HEK293T (cell line): Measurements from ENCODE around the gene ADH1A.

Source experiments
- CTCF ChIA-PET: fragments of 350-600 bp; formaldehyde crosslinking; extraction: SDS; loops from one replicate; lab custom pipeline; 2021; ENCODE audit warnings: antibody characterized with exemption, inconsistent platforms; lab: Yijun Ruan, JAX
- POLR2A ChIA-PET: fragments of 350-600 bp; formaldehyde crosslinking; extraction: SDS; loops from one replicate; lab custom pipeline; 2020; ENCODE audit warnings: antibody characterized with exemption, inconsistent platforms; lab: Yijun Ruan, JAX
- DNase-seq: peaks from one replicate; pipeline ENCODE4 v3.0.0; 2012; ENCODE audit warnings: mixed read lengths; ENCODE audit errors: extremely low spot score
- ARNT ChIP-seq: fragments of 450-650 bp; IDR thresholded peaks from 2 replicates; pipeline ENCODE4 v1.6.1; 2017; ENCODE audit warnings: mild to moderate bottlenecking
- BHLHE40 ChIP-seq: fragments of 450-650 bp; IDR thresholded peaks from 2 replicates; pipeline ENCODE4 v1.6.1; 2016; ENCODE audit warnings: mild to moderate bottlenecking, moderate library complexity, borderline replicate concordance
- CTBP1 ChIP-seq: fragments of 450-650 bp; IDR thresholded peaks from 2 replicates; pipeline ENCODE4 v1.6.1; 2016; ENCODE audit warnings: borderline replicate concordance
- ELF4 ChIP-seq: fragments of 450-650 bp; IDR thresholded peaks from 2 replicates; pipeline ENCODE4 v1.6.1; 2017; ENCODE audit warnings: antibody characterized with exemption
- FOXA1 ChIP-seq: fragments of 450-650 bp; IDR thresholded peaks from 2 replicates; pipeline ENCODE4 v1.6.1; 2016; ENCODE audit warnings: mild to moderate bottlenecking
- FOXK2 ChIP-seq: fragments of 450-650 bp; IDR thresholded peaks from 2 replicates; pipeline ENCODE4 v1.6.1; 2016; ENCODE audit warnings: mild to moderate bottlenecking
- FOXM1 ChIP-seq: fragments of 450-650 bp; IDR thresholded peaks from 2 replicates; pipeline ENCODE4 v1.6.1; 2017; ENCODE audit warnings: mild to moderate bottlenecking, borderline replicate concordance
- HDGF ChIP-seq: fragments of 450-650 bp; IDR thresholded peaks from 2 replicates; pipeline ENCODE4 v1.6.1; 2017; ENCODE audit warnings: antibody characterized with exemption, borderline replicate concordance
- L3MBTL2 ChIP-seq: fragments of 450-650 bp; conservative IDR thresholded peaks from 2 replicates; pipeline ENCODE4 v1.6.1; 2016; ENCODE audit warnings: mild to moderate bottlenecking
- LEF1 ChIP-seq: fragments of 450-650 bp; IDR thresholded peaks from 2 replicates; pipeline ENCODE4 v1.6.1; 2017; ENCODE audit warnings: mild to moderate bottlenecking, borderline replicate concordance
- NFRKB ChIP-seq: fragments of 450-650 bp; IDR thresholded peaks from 2 replicates; pipeline ENCODE4 v1.6.1; 2016; ENCODE audit warnings: mild to moderate bottlenecking, moderate library complexity
- PKNOX1 ChIP-seq: fragments of 450-650 bp; IDR thresholded peaks from 2 replicates; pipeline ENCODE4 v1.6.1; 2016
- SP1 ChIP-seq: fragments of 450-650 bp; IDR thresholded peaks from 2 replicates; pipeline ENCODE4 v1.6.1; 2017
- SUZ12 ChIP-seq: fragments of 450-650 bp; IDR thresholded peaks from 2 replicates; pipeline ENCODE4 v1.6.1; 2016; ENCODE audit warnings: mild to moderate bottlenecking
- TARDBP ChIP-seq: fragments of 450-650 bp; IDR thresholded peaks from 2 replicates; pipeline ENCODE4 v1.6.1; 2016
- ZNF384 ChIP-seq: fragments of 450-650 bp; IDR thresholded peaks from 2 replicates; pipeline ENCODE4 v1.6.1; 2016

The ADH1A gene

DNA sequence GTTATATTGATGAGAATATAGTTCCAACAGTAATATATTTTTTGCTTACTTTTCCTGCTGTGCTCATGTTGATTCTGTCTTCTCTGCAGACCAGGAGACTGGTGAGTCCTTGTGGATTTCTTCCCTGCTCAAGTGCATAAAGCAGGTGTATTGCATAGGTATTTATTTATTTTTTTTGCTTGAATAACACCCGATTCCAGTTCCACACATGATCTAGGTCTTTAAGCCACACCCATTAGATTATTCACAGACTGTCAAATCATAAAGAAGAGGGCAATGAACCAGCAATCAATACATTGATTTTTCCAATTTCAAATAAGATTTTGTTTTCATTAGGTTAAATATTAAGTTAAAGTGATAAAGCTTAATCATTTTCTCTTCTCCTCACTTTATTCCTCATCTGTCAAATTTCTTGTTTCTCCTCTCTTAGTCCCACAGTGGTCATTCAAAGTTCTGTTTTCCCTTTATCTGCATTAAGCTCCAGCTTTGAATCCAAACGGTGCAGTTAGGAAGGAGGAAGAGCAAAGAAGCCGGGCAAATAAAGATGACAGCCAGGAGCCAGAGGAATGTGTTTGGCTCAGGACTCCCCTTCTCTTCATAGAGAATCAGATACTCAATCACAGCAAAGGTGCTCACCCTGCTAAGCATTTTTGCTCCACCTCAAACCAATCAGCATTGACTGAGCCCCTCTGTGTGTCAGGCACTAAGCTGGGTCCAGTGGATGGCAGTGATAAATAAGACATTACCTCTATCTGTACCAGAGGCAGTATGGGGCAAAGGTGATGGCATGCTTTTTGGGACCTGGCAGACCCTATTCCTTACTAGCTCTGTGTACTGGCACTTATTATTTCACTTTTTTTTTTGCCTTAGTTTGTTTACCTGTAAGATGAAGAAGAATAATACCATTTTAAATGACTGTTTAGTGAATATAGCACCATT lies at the start of gene ADH1A:
Gene ADH1A, minus strand, starts transcription at position 138 of the 939 bp plus-strand sequence. Its CDS starts 71 bp downstream, at position 67.
- TF ChIP-seq LEF1 (no peak), HDGF (no peak), FOXA1 (no peak), SP1 (no peak), L3MBTL2 (no peak), BHLHE40 (no peak), FOXK2 (no peak), CTBP1 (no peak), TARDBP (no peak), ZNF384 (no peak)
- ChIA-PET POLR2A (no interaction called here), CTCF (no interaction called here)
- no peak for DNase-seq

DNA sequence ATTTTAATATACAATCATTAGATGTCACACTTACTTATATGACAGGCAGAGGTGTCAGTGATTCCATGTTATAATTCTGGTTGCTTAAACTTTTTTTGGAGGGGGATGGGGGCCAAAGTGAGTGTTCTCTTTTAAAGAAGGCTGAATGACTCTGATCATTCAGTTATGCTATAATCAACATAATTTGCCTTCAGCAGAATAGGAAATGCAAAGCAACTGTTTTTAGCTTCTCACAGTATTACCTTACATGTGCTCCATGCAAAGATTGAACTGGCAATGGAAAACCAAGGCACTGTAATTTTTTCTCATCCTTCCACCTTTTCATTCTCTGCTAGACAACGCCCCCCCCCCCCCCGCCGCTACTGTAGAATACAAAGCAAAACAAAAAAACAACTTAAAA lies 48.4 kb upstream of the ADH1A start:
- ChIA-PET CTCF (no interaction called here), POLR2A (no interaction called here)
- no peak for DNase-seq
- no peak for TF ChIP-seq SP1
- no peak for TF ChIP-seq HDGF
- TF ChIP-seq PKNOX1: no peak
- no peak for TF ChIP-seq ELF4
- no peak for TF ChIP-seq L3MBTL2
- TF ChIP-seq SUZ12: no peak
- no peak for TF ChIP-seq LEF1
- TF ChIP-seq ZNF384: no peak
- no peak for TF ChIP-seq ARNT
- no peak for TF ChIP-seq NFRKB
- TF ChIP-seq FOXM1: no peak
- TF ChIP-seq BHLHE40: no peak
- TF ChIP-seq CTBP1: no peak
- TF ChIP-seq TARDBP: no peak
- TF ChIP-seq FOXK2: no peak

- no peak for TF ChIP-seq ARNT
- no peak for TF ChIP-seq TARDBP
- no peak for TF ChIP-seq FOXA1
- TF ChIP-seq FOXM1: no peak
- TF ChIP-seq NFRKB: no peak
- TF ChIP-seq BHLHE40: no peak
- no peak for TF ChIP-seq PKNOX1
- TF ChIP-seq SUZ12: no peak
- no peak for TF ChIP-seq ELF4
- ChIA-PET CTCF (no interaction called here), POLR2A (no interaction called here)
- DNase-seq: no peak
These were observed 45.8 kb upstream of the ADH1A start for GRCh38 chr4:99336553-99336952.

- CTCF ChIA-PET: no interaction called here
- DNase-seq: no peak
- POLR2A ChIA-PET: no interaction called here
- TF ChIP-seq ZNF384: no peak
- TF ChIP-seq HDGF: no peak
- no peak for TF ChIP-seq SP1
- TF ChIP-seq TARDBP: no peak
- no peak for TF ChIP-seq FOXA1
- TF ChIP-seq SUZ12: no peak
- TF ChIP-seq L3MBTL2: no peak
- no peak for TF ChIP-seq LEF1
- no peak for TF ChIP-seq FOXK2
- TF ChIP-seq ELF4: no peak
- no peak for TF ChIP-seq ARNT
- TF ChIP-seq FOXM1: no peak
- TF ChIP-seq BHLHE40: no peak
- TF ChIP-seq PKNOX1: no peak
- TF ChIP-seq CTBP1: no peak
These were observed 44.1 kb upstream of the ADH1A start for GRCh38 chr4:99334880-99335279.

DNA sequence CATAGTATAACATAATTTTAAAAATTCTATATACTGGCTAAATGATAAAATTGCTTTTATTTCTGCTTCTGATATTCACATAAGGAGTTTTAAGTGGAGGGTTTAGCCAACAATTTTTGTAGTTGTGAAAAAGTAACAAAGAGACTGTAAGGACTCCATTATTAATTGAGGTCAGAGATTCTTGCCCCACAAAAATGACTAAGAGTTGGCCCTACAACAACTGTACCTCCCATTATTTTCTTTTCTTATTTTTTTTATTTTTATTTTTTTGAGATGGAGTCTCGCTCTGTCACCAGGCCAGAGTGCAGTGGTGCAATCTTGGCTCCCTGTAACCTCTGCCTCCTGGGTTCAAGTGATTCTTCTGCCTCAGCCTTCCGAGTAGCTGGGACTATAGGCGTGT lies 39.9 kb upstream of the ADH1A start:
- DNase-seq: no peak
- ChIA-PET POLR2A (no interaction called here), CTCF (no interaction called here)
- TF ChIP-seq FOXM1 (no peak), SUZ12 (no peak), HDGF (no peak), ELF4 (no peak), FOXK2 (no peak), CTBP1 (no peak), SP1 (no peak), NFRKB (no peak), BHLHE40 (no peak), ARNT (no peak)

- no peak for TF ChIP-seq PKNOX1
- TF ChIP-seq BHLHE40: no peak
- TF ChIP-seq ARNT: no peak
- POLR2A ChIA-PET: no interaction called here
- CTCF ChIA-PET: no interaction called here
- no peak for DNase-seq
These were observed 39.1 kb upstream of the ADH1A start for GRCh38 chr4:99329876-99330275.
